MM.1S (cell line): ENCODE data around the gene NXPH2.

ENCODE experiments used
- CTCF ChIP-seq: fragments of 300-600 bp; sonication (generic); IDR thresholded peaks from 2 replicates; pipeline ENCODE4 v1.5.1; 2016; ENCODE audit warnings: antibody characterized with exemption, low read length, mixed read lengths
- EZH2phosphoT487 ChIP-seq: fragments of 300-600 bp; sonication (generic); IDR thresholded peaks from 2 replicates; pipeline ENCODE4 v1.6.1; 2018; ENCODE audit warnings: antibody characterized with exemption, low read length

- TF ChIP-seq EZH2phosphoT487 = no peak
- no peak for TF ChIP-seq CTCF
These were observed 159.1 kb downstream of the NXPH2 start for GRCh38 chr2:138621139-138621538.
